IPS-18c (cell line): Measurements from ENCODE around the gene WRAP73.

Source experiments
- H3K4me3 ChIP-seq: 2 replicates; pipeline ENCODE4 v1.7.0; 2013; ENCODE audit warnings: low read depth, mild to moderate bottlenecking, low read length, moderate library complexity; ENCODE audit not compliant: insufficient read depth
- H3K9me3 ChIP-seq: one replicate; pipeline ENCODE4 v1.6.1; 2013; ENCODE audit warnings: mild to moderate bottlenecking, low read length, moderate library complexity; ENCODE audit not compliant: control insufficient read depth, insufficient read depth

Gene WRAP73

GRCh38 chr1:3685906-3686305, 36.0 kb upstream of the WRAP73 start:
- Histone ChIP-seq H3K9me3 (no peaks in the 10 kb centered on the region), H3K4me3 (no peak overlapping the region)

DNA sequence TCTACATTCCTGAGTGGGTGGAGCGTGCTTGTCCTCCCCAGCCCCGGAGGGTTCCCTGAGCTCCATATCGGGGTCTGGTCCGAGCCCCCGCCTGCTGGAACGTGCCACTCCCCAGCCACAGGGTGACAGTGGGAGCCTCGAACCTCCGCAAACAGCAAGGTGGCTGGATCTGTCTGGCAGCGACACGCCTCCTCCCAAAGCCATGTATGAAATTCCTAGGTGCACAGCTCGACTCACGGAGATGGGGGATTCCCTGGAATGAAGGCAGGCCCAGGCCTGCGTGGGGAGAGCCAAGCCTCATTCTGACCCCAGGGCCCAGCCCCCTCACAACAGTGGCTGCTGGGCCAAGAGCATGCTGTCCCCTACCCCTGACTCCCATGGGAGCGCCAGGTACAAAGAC, 35.3 kb upstream of the WRAP73 start:
- no peak overlapping the region for H3K4me3 ChIP-seq
- H3K9me3 ChIP-seq = no peaks in the 10 kb centered on the region

DNA sequence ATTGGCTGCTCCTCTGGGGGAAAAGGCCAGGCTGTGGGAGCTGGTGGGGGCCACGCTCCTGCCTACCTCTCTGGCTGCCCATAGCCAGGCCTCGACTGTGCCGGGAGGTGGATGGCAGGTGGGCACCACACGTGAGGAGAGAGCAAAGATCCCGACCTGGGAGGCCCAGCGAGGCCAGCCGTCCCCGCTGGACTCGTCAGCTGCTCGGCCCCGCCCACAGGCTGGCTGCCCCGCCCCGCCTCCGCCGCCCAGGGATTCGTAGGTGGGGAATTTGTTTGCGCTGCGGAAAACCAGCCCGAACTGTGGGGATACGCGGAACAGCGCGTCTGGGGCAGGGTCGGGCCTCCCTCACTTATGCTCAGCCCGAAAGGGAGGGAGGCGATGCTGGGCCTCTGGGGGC, 34.1 kb upstream of the WRAP73 start:
- Histone ChIP-seq H3K9me3 (no peaks in the 10 kb centered on the region), H3K4me3 (no peak overlapping the region; the same call in 1 of the 2 replicates)

- no peak overlapping the region for H3K4me3 ChIP-seq
- H3K9me3 ChIP-seq = no peaks in the 10 kb centered on the region
Measured at GRCh38 chr1:3683197-3683596, 33.3 kb upstream of the WRAP73 start.

GRCh38 chr1:3681898-3682806, 32.2 kb upstream of the WRAP73 start:
- Histone ChIP-seq H3K4me3 (no peak overlapping the region), H3K9me3 (no peaks in the 10 kb centered on the region)

DNA sequence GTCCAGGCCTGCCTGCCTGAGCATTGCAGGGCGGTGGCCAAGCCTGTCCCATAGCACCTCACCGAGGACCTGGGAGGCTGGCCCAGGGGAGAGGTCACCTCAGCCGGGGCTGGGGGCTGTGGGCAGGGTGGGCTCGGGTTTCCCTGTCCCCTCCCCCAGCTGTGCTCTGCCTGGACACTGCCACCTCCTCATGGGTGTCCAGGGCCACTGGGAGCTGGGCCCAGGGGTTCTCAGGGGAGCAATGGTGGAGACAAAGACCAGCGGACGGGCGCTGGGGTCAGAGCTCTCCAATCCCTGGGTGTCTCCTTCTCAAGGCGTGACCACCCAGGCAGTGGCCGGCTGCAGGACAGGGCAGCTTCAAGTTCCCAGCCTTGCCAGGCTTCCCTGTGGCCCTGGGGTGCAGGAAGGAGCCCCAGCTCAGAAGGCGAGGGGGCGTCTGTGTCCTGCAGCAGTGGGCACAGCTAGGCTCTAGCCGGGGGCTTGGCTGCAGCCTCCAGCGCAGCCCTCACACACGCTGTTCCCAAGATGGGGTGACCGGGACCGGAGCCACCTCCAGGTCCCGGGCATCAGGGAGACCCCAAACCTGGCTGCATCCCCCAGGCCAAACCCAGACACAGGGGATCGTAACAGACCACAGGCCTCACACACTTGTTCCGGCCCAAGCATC, 31.5 kb upstream of the WRAP73 start:
- Histone ChIP-seq H3K9me3 (no peaks in the 10 kb centered on the region), H3K4me3 (no peak overlapping the region)

- no peaks in the 10 kb centered on the region for H3K9me3 ChIP-seq
- H3K4me3 ChIP-seq = no peak overlapping the region
Measured at GRCh38 chr1:3680488-3681230, 30.8 kb upstream of the WRAP73 start.

- Histone ChIP-seq H3K9me3 (no peaks in the 10 kb centered on the region), H3K4me3 (no peak overlapping the region)
Measured at GRCh38 chr1:3679799-3680453, 30.0 kb upstream of the WRAP73 start.

- H3K4me3 ChIP-seq = no peak overlapping the region
Measured at GRCh38 chr1:3679098-3679555, 29.2 kb upstream of the WRAP73 start.

DNA sequence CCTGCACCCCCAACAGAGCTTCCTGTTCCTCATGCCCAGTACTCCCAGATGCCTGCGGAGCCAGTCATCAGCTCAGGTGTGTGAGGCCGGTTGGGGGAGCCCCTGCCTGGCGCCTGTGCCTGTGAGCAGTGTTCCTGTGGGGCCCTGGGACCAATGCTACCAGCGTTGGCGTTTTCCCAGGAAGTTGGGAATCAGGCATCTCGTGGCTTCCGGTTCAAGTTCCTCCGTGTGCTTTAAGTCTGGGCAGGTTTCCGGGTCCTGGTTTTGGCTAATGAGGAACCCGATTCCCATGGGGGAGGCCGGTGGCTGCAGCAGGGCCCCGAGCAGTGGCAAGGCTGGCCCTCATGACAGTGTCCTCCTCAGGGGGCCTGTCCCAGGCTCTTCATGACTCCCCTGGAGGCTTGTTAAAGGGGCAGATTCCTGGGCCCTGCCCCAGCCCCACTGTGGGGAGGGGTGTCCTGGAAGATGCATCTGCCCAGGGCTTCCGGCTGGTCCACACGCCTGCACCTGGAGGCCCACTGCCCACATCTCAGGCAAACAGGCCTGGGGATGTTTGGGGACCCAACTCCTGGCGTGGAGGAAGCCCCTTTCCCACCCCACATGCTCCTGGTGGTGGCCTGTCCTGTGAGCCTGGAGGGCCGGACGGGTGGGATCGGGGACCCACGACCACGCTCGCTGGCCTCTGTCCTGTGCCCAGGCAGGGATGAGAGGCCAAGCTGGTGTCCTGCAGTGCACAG, 28.6 kb upstream of the WRAP73 start:
- H3K9me3 ChIP-seq = no peaks in the 10 kb centered on the region
- H3K4me3 ChIP-seq = no peak overlapping the region

More at GRCh38 chr1:3679098-3679555, 29.2 kb upstream of the WRAP73 start:
- H3K9me3 ChIP-seq = no peaks in the 10 kb centered on the region

GRCh38 chr1:3677484-3677883, 27.6 kb upstream of the WRAP73 start:
- Histone ChIP-seq H3K9me3 (no peaks in the 10 kb centered on the region), H3K4me3 (no peak overlapping the region)

DNA sequence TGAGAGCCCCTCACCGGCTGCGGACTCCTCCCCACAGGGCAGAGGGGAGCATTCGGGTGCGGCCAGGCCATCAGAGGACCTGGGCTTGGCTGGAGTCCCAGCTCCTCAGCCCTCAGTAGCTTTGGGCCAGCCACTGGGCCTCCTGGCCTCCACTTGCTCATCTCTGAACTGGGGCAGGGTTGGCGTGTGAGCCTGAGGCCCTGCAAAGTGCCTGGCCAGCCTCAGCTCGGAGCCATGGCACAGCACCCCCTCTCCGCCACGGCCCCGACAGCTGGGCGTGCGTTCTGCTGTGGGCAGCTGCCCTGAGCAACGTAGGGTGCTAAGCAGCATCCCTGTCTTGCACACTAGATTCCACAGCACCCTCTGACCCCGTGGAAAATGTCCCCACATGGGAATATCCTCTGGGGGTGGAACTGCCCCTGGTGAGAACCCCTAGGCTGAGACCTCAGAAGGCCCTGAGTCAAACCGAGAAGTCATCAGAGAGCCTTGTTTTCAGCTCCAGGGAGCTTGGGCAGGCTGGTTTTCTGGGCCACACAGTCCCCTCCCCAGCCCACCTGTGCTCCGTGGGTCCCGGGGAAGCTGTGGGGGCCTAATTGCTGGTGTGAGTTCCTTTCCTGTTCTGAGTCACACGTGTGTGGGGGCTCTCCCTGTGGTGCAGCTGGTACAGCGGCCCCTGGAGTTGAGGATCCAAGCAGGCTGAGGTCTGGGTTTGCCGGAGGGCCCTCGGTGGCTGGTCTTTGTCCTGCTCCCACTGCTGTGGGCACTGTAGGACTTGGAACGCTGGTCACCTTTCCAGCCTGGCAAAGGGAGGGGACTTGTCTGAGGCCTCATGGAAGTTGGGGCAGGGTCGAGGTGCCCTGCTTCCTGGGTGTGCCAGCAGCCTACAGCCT, 26.9 kb upstream of the WRAP73 start:
- no peaks in the 10 kb centered on the region for H3K9me3 ChIP-seq
- H3K4me3 ChIP-seq = no peak overlapping the region

- H3K9me3 ChIP-seq = no peaks in the 10 kb centered on the region
- no peak overlapping the region; the same call in 1 of the 2 replicates for H3K4me3 ChIP-seq
Measured at GRCh38 chr1:3675436-3675835, 25.5 kb upstream of the WRAP73 start.

DNA sequence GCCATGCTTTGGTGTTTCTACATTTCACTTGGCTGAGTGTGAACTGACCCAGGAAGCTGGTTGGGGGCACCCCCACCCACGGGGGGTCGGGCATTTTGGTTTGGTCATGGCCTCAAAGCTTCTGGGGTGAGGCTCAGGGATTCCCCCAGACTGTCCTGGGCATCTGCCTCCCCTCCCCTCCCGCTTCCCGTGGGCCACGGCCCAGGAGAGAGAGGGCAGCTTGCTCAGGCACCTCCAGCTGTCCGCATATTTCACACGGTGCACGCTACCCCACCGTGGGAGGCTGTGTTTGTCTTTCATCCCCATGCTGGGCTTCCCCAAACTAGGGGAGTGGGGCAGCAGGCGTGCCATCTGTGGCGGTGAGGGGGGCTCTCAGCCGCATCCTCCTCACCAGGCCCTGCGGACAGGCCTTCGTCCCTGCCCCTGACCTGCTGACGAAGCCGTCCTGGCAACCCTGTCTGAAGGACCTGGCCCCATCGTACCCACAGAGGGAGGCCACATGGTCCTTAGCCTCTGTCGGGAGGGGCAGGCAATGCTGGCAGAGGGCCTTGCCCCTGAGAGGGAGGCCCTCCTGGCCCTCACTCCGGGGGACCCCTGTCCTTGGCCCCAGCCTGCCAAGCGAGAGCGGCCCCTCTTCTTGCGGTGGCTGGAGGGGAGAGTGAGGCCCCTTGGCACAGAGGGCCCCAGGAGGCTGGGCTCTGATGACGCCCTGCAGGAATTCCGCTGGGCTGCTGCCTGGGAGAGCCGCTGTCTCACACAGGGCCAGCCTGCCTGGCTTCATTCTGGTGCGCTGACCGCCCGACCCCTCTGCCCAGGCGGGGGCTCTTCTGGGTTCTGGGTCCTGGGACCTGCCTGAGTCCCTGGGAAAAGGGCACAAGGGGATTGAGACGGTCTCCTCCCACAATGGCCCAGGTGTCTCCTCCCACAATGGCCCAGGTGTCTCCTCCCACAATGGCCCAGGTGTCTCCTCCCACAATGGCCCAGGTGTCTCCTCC, 24.5 kb upstream of the WRAP73 start:
- Histone ChIP-seq H3K9me3 (no peaks in the 10 kb centered on the region), H3K4me3 (no peak overlapping the region)
